Pancreas (tissue), 10 donors: ENCODE results near the gene CFAP54. TPM values are rescaled to one million over a fixed set of nuclear protein-coding genes. Genes with fewer than 3 reads are reported as not detected.

Source experiments
- ATAC-seq, 4 donors: fragments of 200-7000 bp; cut with Tn5 transposase; one replicate each; pipeline versions ENCODE4 v1.8.0 to v1.9.1; 2020; ENCODE audit warnings: mild to moderate bottlenecking in 4 of 4, moderate library complexity in 4 of 4
- DNase-seq, 6 donors: peaks; one replicate each; pipeline ENCODE4 v3.0.0-alpha.2; 2020
- FAIRE-seq: peaks from 2 replicates; lab custom pipeline; 2012; peaks lifted over from hg19 to GRCh38; lab: Jason Lieb, UNC
- H3K27ac ChIP-seq, 4 donors: fragments of 200-600 bp; sonication (generic); 1 replicate in 3 of 4; 2 replicates in 1 of 4; pipeline versions ENCODE4 v1.5.0 to v1.8.0; 2020
- H3K27me3 ChIP-seq, 4 donors: fragments of 200-600 bp; one replicate each; pipeline ENCODE4 v1.8.0; 2021
- H3K36me3 ChIP-seq, 3 donors: fragments of 200-600 bp; sonication (generic) in 1 of 3; one replicate each; pipeline versions ENCODE4 v1.5.0 to v1.8.0; 2020 to 2021
- H3K4me1 ChIP-seq, 3 donors: fragments of 200-600 bp; one replicate each; pipeline ENCODE4 v1.8.0; 2021
- H3K4me3 ChIP-seq, 4 donors: fragments of 200-600 bp; sonication (generic) in 2 of 4; one replicate each; pipeline versions ENCODE4 v1.5.0 to v1.8.0; 2020 to 2021
- H3K9me3 ChIP-seq, 4 donors: fragments of 200-600 bp; one replicate each; pipeline ENCODE4 v1.8.0; 2021
- CTCF ChIP-seq, 4 donors: fragments of 200-600 bp; sonication (generic) in 3 of 4; IDR thresholded peaks; one replicate each; pipeline versions ENCODE4 v1.5.0 to v1.8.0; 2021; ENCODE audit warnings: antibody characterized with exemption in 4 of 4
- WGBS, 2 donors: extraction: QIAGEN DNeasy Blood & Tissue Kit; methylation state at CpG; one replicate each; pipeline ENCODE4 v1.1.7; 2013; 5-methylcytosine and 5-hydroxymethylcytosine counted together
- intact Hi-C, 3 donors: fragments of 100-400 bp; cut with DNase I; formaldehyde crosslinking; loops; one replicate each; pipeline versions ENCODE4 v1.11.1 to v1.14.2; 2022
- polyA plus RNA-seq, 2 donors: library from polyadenylated mRNA; stranded (reverse); fragments of 200-250 nt; gene quantifications; one replicate each; pipeline ENCODE4 v1.2.3, GENCODE V29; 2013
- total RNA-seq, 6 donors: library from RNA; stranded (reverse); fragmentation: NEBNext Ultra II Directional in 4 of 6; extraction: Animal tissue kit (Norgen Biotek cat#: 25700) in 4 of 6; gene quantifications; one replicate each; pipeline versions ENCODE4 v1.2.1 to v1.2.4, GENCODE V29; 2021 to 2023
- donor health status: healthy with polysubstance abuse.
- donor health status: DM: no; HTN: no; CAD: no; lungs with moderate emphysema.
- donor health status: DM: no; HTN: no; CAD: no.
- donor health status: control.
- donor health status: control.
- donor health status: Bipolar disorder and iron deficiency.
- donor health status: DM: yes; HTN: yes; CAD: no.
- donor health status: DM: no; HTN: no; CAD: no.
- donor health status: DM: no; HTN: no; CAD: no.
- donor health status: DM: yes; HTN: yes; CAD: no.

The CFAP54 gene
- total and polyA plus RNA-seq, 8 donors, result 0.02 to 0.21 (median 0.11) TPM

GRCh38 chr12:96623656-96624217, 134.4 kb downstream of the CFAP54 start:
- no peak for TF ChIP-seq CTCF (IDR thresholded peaks at IDR 0.05)
- no peaks in the 10 kb centered on the region for H3K27me3 ChIP-seq
- H3K4me1 ChIP-seq, result no peaks in the 10 kb centered on the region
- WGBS, 2 donors, result 47 to 56% methylated on average over 4 of the region's 4 CpGs
- no peak for ATAC-seq
- H3K36me3 ChIP-seq, result no peaks in the 10 kb centered on the region
- no peak for FAIRE-seq
- no peaks in the 10 kb centered on the region for H3K9me3 ChIP-seq
- H3K4me3 ChIP-seq, result no peak overlapping the region
- no peak overlapping the region for H3K27ac ChIP-seq
- no peak for DNase-seq
- intact Hi-C loops, result no loop called here

GRCh38 chr12:96635844-96636243, 146.5 kb downstream of the CFAP54 start:
- intact Hi-C loops, result no loop called here
- Histone ChIP-seq H3K27me3 (no peaks in the 10 kb centered on the region), H3K27ac (no peak overlapping the region), H3K36me3 (no peaks in the 10 kb centered on the region), H3K9me3 (no peaks in the 10 kb centered on the region), H3K4me1 (no peaks in the 10 kb centered on the region), H3K4me3 (no peak overlapping the region)
- no peak for DNase-seq
- TF ChIP-seq CTCF (IDR thresholded peaks at IDR 0.05), result no peak
- FAIRE-seq, result no peak
- WGBS, 2 donors, result 66 to 68% methylated on average over 3 of the region's 3 CpGs
- ATAC-seq, result no peak

GRCh38 chr12:96636895-96637294, 147.5 kb downstream of the CFAP54 start:
- no peaks in the 10 kb centered on the region for H3K9me3 ChIP-seq
- 77 to 84% methylated on average over 5 of the region's 5 CpGs for WGBS, 2 donors
- intact Hi-C loops, result no loop called here
- no peak overlapping the region for H3K27ac ChIP-seq
- FAIRE-seq (no peak), DNase-seq (no peak), ATAC-seq (no peak)
- no peak overlapping the region for H3K4me3 ChIP-seq
- no peak for TF ChIP-seq CTCF (IDR thresholded peaks at IDR 0.05)
- no peaks in the 10 kb centered on the region for H3K27me3 ChIP-seq
- no peaks in the 10 kb centered on the region for H3K36me3 ChIP-seq
- H3K4me1 ChIP-seq, result no peaks in the 10 kb centered on the region

- no peak overlapping the region for H3K27ac ChIP-seq
- H3K4me1 ChIP-seq, result no peaks in the 10 kb centered on the region
- FAIRE-seq, result no peak
- H3K36me3 ChIP-seq, result no peaks in the 10 kb centered on the region
- intact Hi-C loops, result no loop called here
- no peak overlapping the region for H3K4me3 ChIP-seq
- 45 to 64% methylated on average over 1 of the region's 1 CpG for WGBS, 2 donors
- no peak for DNase-seq
- H3K9me3 ChIP-seq, result no peaks in the 10 kb centered on the region
- no peak for ATAC-seq
- no peaks in the 10 kb centered on the region for H3K27me3 ChIP-seq
- TF ChIP-seq CTCF (IDR thresholded peaks at IDR 0.05), result no peak
Measured at GRCh38 chr12:96648923-96649322, 159.5 kb downstream of the CFAP54 start.

- 24 to 26% methylated on average over 2 of the region's 2 CpGs for WGBS, 2 donors
- Histone ChIP-seq H3K4me1 (no peaks in the 10 kb centered on the region), H3K9me3 (no peaks in the 10 kb centered on the region), H3K27ac (no peak overlapping the region), H3K4me3 (no peak overlapping the region), H3K27me3 (no peaks in the 10 kb centered on the region), H3K36me3 (no peaks in the 10 kb centered on the region)
- DNase-seq, result no peak
- no peak for FAIRE-seq
- intact Hi-C loops, result no loop called here
- ATAC-seq, result no peak
- TF ChIP-seq CTCF (IDR thresholded peaks at IDR 0.05), result no peak
Measured at GRCh38 chr12:96652870-96653269, 163.5 kb downstream of the CFAP54 start.
